GM12873 (cell line): ENCODE measurements around the gene NXPH2.

Experiments
- CTCF ChIP-seq: IDR thresholded peaks from 2 replicates; pipeline ENCODE4 v1.5.1; 2012; ENCODE audit warnings: low read depth, mild to moderate bottlenecking, moderate library complexity, low read length, control low read depth; ENCODE audit not compliant: insufficient read depth; ENCODE audit errors: missing control alignments

The NXPH2 gene

DNA sequence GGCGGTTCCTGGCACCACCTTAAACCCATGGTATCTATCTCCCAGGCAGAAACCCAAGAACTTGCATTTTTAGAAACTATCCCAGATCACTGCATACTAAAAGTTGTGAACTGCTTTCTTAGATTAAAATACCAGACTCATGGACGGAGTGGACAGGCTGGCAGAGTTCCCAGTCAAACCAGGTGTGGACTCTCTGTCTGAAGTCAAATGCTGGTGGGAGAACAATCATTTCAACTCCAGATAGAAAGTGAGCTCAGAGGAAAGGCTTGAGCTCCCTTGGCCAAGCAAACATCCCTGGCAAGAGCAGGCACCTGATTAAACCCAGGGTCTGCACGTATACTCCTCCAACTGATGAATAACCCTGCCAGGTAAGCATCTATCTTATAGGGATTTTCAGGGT lies 19.5 kb downstream of the NXPH2 start:
- no peak for TF ChIP-seq CTCF

GRCh38 chr2:138757384-138757783 lies 22.8 kb downstream of the NXPH2 start:
- no peak for TF ChIP-seq CTCF

- no peak for TF ChIP-seq CTCF
Measured at GRCh38 chr2:138752197-138752956, 27.8 kb downstream of the NXPH2 start.

- TF ChIP-seq CTCF: no peak
Measured at GRCh38 chr2:138744713-138745112, 35.5 kb downstream of the NXPH2 start.

DNA sequence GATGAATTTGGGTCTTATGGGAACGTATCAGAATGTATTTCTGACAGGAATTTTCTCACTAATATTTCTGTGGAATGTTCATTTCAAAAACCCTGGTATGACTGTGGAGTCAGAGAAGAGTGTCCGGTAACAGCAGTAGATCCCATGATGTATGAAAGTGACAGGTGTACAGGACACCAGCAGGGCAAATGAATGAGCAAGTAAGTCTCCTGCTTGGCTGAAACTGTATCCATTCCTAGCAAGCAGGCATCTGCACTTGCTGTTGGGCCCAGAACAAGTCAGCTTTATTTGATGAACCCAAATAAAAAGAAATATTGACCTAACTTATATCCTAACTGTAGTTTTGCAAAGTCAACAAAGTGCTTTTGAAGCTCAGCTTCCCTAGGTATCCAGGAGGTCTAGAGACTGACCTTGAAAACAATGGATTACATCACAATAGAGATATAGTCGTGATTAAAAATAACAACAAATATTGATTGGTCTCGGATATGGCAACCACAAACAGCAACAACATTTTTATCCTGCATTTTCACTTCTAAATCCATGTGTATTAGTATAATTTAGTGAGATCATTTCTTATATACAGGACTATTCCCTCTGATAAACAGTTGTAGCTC lies 37.6 kb downstream of the NXPH2 start:
- no peak for TF ChIP-seq CTCF

- no peak for TF ChIP-seq CTCF
Measured at GRCh38 chr2:138741851-138742250, 38.3 kb downstream of the NXPH2 start.

DNA sequence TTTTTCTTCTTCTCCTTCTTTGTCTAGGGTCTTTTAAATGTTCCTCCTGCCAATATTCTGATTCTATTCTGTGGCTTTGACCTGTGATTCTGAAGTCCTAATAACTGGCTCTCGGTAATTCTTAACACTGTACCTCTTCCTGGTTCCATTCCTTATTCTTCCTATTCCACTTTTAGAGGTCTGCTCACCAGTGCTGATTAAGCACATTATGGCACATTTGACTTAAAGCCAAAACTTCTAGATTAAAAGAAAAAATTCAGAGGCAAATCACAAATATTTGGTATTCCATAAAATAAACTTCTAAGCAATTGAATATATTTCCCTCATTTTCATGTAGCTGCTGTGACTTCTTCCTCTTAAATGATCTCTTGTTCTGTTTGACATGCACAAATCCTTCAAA lies 47.5 kb downstream of the NXPH2 start:
- no peak for TF ChIP-seq CTCF
